ENCODE results near the gene SNCB. TPM values are rescaled to one million over a fixed set of nuclear protein-coding genes. Genes with fewer than 3 reads are reported as not detected.

Gene SNCB
- total RNA-seq, 1 donor from 2014 or later = 0.24 TPM

DNA sequence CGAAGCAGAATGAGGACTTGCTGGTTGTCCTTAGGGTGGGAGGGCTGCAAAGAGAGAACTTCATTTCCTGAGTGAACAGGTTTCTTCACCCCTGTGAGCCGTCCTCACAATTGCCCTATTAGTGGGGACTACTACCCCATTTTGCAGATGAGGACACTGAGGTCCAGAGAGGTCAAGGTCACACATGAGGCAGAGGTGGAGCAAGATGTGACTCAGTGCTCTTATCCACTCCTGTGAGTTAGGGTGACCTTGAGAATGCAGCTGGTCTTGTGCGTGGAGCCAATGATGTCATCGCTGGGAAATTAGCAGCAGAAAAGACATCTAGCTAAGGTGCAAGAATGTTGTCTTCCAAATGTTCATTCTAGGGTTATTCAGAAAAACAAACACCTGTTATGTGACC, 47.3 kb downstream of the SNCB start:
- no peak for DNase-seq (ENCODE audit: low spot score, unreplicated experiment)
- Mint-ChIP-seq H3K4me3 (ENCODE audit: low read depth) (no peak overlapping the region), H3K9me3 (ENCODE audit: low read depth) (no peaks in the 10 kb centered on the region), H3K36me3 (ENCODE audit: insufficient read depth) (peaks cover 1% of the 10 kb centered on the region), H3K27me3 (peaks cover 8% of the 10 kb centered on the region), H3K27ac (no peak overlapping the region), H3K4me1 (ENCODE audit: low read depth) (peaks cover 1% of the 10 kb centered on the region)
- TF ChIP-seq, protein P1, sequence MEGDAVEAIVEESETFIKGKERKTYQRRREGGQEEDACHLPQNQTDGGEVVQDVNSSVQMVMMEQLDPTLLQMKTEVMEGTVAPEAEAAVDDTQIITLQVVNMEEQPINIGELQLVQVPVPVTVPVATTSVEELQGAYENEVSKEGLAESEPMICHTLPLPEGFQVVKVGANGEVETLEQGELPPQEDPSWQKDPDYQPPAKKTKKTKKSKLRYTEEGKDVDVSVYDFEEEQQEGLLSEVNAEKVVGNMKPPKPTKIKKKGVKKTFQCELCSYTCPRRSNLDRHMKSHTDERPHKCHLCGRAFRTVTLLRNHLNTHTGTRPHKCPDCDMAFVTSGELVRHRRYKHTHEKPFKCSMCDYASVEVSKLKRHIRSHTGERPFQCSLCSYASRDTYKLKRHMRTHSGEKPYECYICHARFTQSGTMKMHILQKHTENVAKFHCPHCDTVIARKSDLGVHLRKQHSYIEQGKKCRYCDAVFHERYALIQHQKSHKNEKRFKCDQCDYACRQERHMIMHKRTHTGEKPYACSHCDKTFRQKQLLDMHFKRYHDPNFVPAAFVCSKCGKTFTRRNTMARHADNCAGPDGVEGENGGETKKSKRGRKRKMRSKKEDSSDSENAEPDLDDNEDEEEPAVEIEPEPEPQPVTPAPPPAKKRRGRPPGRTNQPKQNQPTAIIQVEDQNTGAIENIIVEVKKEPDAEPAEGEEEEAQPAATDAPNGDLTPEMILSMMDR (IDR thresholded peaks at IDR 0.05; ENCODE audit: unreplicated experiment) = no peak

DNA sequence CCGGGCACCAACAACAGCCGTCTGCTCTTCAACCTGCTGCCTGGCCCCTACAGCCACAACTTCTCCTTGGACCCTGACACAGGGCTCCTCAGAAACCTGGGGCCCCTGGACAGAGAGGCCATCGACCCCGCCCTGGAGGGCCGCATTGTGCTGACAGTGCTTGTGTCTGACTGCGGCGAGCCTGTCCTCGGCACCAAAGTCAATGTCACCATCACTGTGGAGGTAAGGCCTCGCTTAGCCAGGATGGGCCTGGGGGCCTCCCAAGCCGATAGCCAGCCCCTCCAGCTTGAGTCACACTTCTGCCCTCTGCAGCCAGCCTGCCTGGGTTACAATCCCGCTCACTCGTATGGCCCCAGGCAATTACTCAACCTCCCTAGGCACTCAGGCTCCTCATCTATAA, 49.0 kb downstream of the SNCB start:
- no peak for DNase-seq (ENCODE audit: low spot score, unreplicated experiment)
- Mint-ChIP-seq H3K27ac (no peak overlapping the region), H3K9me3 (ENCODE audit: low read depth) (no peaks in the 10 kb centered on the region), H3K4me3 (ENCODE audit: low read depth) (no peak overlapping the region), H3K36me3 (ENCODE audit: insufficient read depth) (peaks cover 1% of the 10 kb centered on the region), H3K27me3 (peaks cover 6% of the 10 kb centered on the region), H3K4me1 (ENCODE audit: low read depth) (peaks cover 1% of the 10 kb centered on the region)
- TF ChIP-seq, protein P1 (IDR thresholded peaks at IDR 0.05; ENCODE audit: unreplicated experiment) = no peak

DNA sequence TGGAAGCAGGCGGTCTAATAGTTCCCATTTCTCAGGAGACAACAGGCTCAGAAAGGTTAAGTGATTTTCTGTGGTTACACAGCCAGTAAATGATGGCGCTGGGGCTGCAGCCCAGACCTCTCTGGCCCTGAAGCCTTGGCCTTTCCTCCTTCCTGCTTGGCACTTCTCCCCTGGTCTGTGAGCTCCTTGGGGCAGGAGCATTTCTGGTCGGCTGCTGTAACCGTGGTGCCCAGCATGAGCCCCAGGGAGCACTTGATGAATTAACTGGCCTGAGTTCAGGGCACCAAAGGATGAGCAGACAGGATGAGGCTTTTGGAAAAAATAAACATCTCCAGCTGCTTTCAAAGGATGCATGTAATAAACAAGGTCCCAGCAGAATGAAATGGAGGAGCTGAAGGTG, 51.0 kb downstream of the SNCB start:
- Mint-ChIP-seq H3K27me3 (peaks cover 6% of the 10 kb centered on the region), H3K27ac (no peak overlapping the region), H3K4me3 (ENCODE audit: low read depth) (no peak overlapping the region), H3K9me3 (ENCODE audit: low read depth) (no peaks in the 10 kb centered on the region), H3K4me1 (ENCODE audit: low read depth) (peaks cover 1% of the 10 kb centered on the region), H3K36me3 (ENCODE audit: insufficient read depth) (no peaks in the 10 kb centered on the region)
- DNase-seq (ENCODE audit: low spot score, unreplicated experiment) = no peak
- TF ChIP-seq, protein P1 (IDR thresholded peaks at IDR 0.05; ENCODE audit: unreplicated experiment) = no peak

DNA sequence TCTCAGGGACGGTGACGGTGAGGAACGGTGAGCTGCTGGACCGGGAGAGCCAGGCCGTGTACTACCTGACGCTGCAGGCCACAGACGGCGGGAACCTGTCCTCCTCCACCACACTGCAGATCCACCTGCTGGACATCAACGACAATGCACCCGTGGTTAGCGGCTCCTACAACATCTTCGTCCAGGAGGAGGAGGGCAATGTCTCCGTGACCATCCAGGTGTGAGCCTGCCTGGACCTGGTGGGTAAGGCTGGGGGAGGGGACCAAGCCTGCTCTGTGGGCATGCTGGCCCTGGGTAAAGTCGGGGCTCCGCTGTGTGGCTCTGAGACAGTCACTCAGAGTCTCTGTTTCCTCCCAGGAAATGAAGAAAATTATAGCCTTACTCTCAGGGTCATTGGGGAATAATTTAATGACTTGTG, 51.9 kb downstream of the SNCB start:
- no peaks in the 10 kb centered on the region for H3K36me3 Mint-ChIP-seq (ENCODE audit: insufficient read depth)
- H3K9me3 Mint-ChIP-seq (ENCODE audit: low read depth) = no peaks in the 10 kb centered on the region
- no peak overlapping the region for H3K4me3 Mint-ChIP-seq (ENCODE audit: low read depth)
- peaks cover 6% of the 10 kb centered on the region for H3K27me3 Mint-ChIP-seq
- no peak overlapping the region for H3K27ac Mint-ChIP-seq
- TF ChIP-seq, protein P1 (IDR thresholded peaks at IDR 0.05; ENCODE audit: unreplicated experiment) = peak; percentile 71
- peaks cover 1% of the 10 kb centered on the region for H3K4me1 Mint-ChIP-seq (ENCODE audit: low read depth)
- DNase-seq (ENCODE audit: low spot score, unreplicated experiment) = peak; percentile 65

DNA sequence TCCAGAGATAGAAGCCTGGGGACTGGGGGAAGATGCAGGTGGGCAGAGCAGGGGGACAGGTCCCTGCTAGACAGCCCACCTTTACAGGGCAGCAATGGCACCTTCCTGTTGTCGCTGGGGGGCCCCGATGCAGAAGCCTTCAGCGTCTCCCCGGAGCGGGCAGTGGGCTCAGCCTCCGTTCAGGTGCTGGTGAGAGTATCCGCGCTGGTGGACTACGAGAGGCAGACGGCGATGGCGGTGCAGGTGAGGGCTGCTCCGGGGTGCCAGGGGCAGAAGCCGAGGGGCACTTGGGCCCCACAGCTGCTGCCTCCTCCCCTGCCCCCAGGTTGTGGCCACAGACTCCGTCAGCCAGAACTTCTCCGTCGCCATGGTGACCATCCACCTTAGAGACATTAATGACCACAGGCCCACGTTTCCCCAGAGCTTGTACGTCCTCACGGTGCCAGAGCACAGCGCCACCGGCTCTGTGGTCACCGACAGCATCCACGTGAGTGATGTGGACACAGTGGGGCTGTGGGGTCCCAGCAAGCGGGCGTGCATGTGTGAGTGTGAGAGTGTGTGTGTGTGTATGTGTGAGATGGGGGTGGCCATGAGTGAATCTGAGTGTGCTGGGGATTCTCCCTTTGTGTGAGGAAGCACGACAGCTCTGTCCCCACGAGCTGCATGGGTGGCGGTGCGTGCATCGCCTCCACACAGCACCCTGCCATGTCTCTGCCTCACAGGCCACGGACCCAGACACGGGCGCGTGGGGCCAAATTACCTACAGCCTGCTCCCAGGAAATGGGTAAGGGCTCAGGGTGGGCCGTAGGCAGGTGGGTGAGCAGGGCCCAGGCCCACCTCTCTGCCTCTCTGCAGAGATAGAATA, 52.8 kb downstream of the SNCB start:
- TF ChIP-seq, protein P1 (IDR thresholded peaks at IDR 0.05; ENCODE audit: unreplicated experiment) = no peak
- no peak for DNase-seq (ENCODE audit: low spot score, unreplicated experiment)
- H3K9me3 Mint-ChIP-seq (ENCODE audit: low read depth) = no peaks in the 10 kb centered on the region
- no peaks in the 10 kb centered on the region for H3K36me3 Mint-ChIP-seq (ENCODE audit: insufficient read depth)
- H3K27ac Mint-ChIP-seq = no peak overlapping the region
- peaks cover 13% of the 10 kb centered on the region for H3K27me3 Mint-ChIP-seq
- H3K4me1 Mint-ChIP-seq (ENCODE audit: low read depth) = peaks cover 1% of the 10 kb centered on the region
- no peak overlapping the region for H3K4me3 Mint-ChIP-seq (ENCODE audit: low read depth)

Measured in progenitor cell of endocrine pancreas (in vitro differentiated cells).